Activated CD4-positive, alpha-beta memory T cell treated with anti-CD3 and anti-CD28 coated beads, Interleukin-2, amount 10 ng/mL, durations not matched to agents 7 days and 5 days (primary cell): ENCODE results near the gene TFG. TPM values are rescaled to one million over a fixed set of nuclear protein-coding genes. Genes with fewer than 3 reads are reported as not detected.

Experiments
- CTCF ChIA-PET: fragments of 350-600 bp; sonication (Branson Sonifier 250); formaldehyde crosslinking; loops from one replicate; lab custom pipeline; 2021; ENCODE audit warnings: antibody characterized with exemption, inconsistent platforms; lab: Charles Lee
- POLR2A ChIA-PET: fragments of 350-600 bp; sonication (Branson Sonifier 250); formaldehyde crosslinking; loops from one replicate; lab custom pipeline; 2021; ENCODE audit warnings: antibody characterized with exemption; lab: Charles Lee
- DNase-seq: peaks from one replicate; pipeline ENCODE4 v3.0.0-alpha.2; 2020
- H3K27ac Mint-ChIP-seq: one replicate; pipeline ENCODE4 v1.8.0; 2021; ENCODE audit warnings: mild to moderate bottlenecking, mixed read lengths
- H3K27me3 Mint-ChIP-seq: one replicate; pipeline ENCODE4 v1.8.0; 2021; ENCODE audit warnings: mixed read lengths
- H3K36me3 Mint-ChIP-seq: one replicate; pipeline ENCODE4 v1.8.0; 2021; ENCODE audit warnings: low read depth, mixed read lengths
- H3K4me1 Mint-ChIP-seq: one replicate; pipeline ENCODE4 v1.8.0; 2021; ENCODE audit warnings: mixed read lengths
- H3K4me3 Mint-ChIP-seq: one replicate; pipeline ENCODE4 v1.8.0; 2021; ENCODE audit warnings: mild to moderate bottlenecking, mixed read lengths
- H3K9me3 Mint-ChIP-seq: one replicate; pipeline ENCODE4 v1.8.0; 2021; ENCODE audit warnings: mixed read lengths
- total RNA-seq, 2 experiments: library from RNA; stranded (reverse); gene quantifications; one replicate each; pipeline ENCODE4 v1.2.3, GENCODE V29; 2021

Gene TFG
- total RNA-seq, 2 experiments from 2014 or later: 56.4 to 56.5 TPM

GRCh38 chr3:100783619-100784018 is 74.3 kb downstream of the TFG start:
- H3K27me3 Mint-ChIP-seq: no peaks in the 10 kb centered on the region
- H3K36me3 Mint-ChIP-seq: no peaks in the 10 kb centered on the region
- CTCF ChIA-PET: no interaction called here
- H3K9me3 Mint-ChIP-seq: peaks cover 8% of the 10 kb centered on the region
- H3K27ac Mint-ChIP-seq: no peak overlapping the region
- no peak overlapping the region for H3K4me3 Mint-ChIP-seq
- POLR2A ChIA-PET: no interaction called here
- no peaks in the 10 kb centered on the region for H3K4me1 Mint-ChIP-seq
- DNase-seq: no peak

- peaks cover 3% of the 10 kb centered on the region for H3K27me3 Mint-ChIP-seq
- no peak for DNase-seq
- no peak overlapping the region for H3K27ac Mint-ChIP-seq
- H3K9me3 Mint-ChIP-seq: peaks cover 7% of the 10 kb centered on the region
- H3K4me1 Mint-ChIP-seq: no peaks in the 10 kb centered on the region
- H3K36me3 Mint-ChIP-seq: no peaks in the 10 kb centered on the region
- ChIA-PET POLR2A (no interaction called here), CTCF (no interaction called here)
- H3K4me3 Mint-ChIP-seq: no peak overlapping the region
These were observed 80.3 kb downstream of the TFG start for GRCh38 chr3:100789579-100789978.

- no peak for DNase-seq
- ChIA-PET POLR2A (no interaction called here), CTCF (interaction anchor here (0.8 to 3.0 kb wide), 8 partner anchors 8 to 965 kb away, joined by 3 to 18 read pairs (median 3); no protein-coding TSS in a partner anchor)
- H3K36me3 Mint-ChIP-seq: no peaks in the 10 kb centered on the region
- peaks cover 3% of the 10 kb centered on the region for H3K27me3 Mint-ChIP-seq
- peaks cover 3% of the 10 kb centered on the region for H3K4me1 Mint-ChIP-seq
- no peak overlapping the region for H3K4me3 Mint-ChIP-seq
- H3K27ac Mint-ChIP-seq: no peak overlapping the region
- H3K9me3 Mint-ChIP-seq: no peaks in the 10 kb centered on the region
These were observed 87.3 kb downstream of the TFG start for GRCh38 chr3:100796556-100796955.

GRCh38 chr3:100798012-100798411 is 88.7 kb downstream of the TFG start:
- Mint-ChIP-seq H3K4me1 (peaks cover 3% of the 10 kb centered on the region), H3K9me3 (no peaks in the 10 kb centered on the region), H3K27ac (no peak overlapping the region), H3K27me3 (no peaks in the 10 kb centered on the region), H3K36me3 (no peaks in the 10 kb centered on the region), H3K4me3 (no peak overlapping the region)
- POLR2A ChIA-PET: no interaction called here
- no peak for DNase-seq
- CTCF ChIA-PET: interaction anchor here (0.7 to 3.0 kb wide), 2 partner anchors 335 to 580 kb away, joined by 3 to 18 read pairs; no protein-coding TSS in a partner anchor

Other genes with a start within 250 kb of the TFG start
- 1 to 10 TPM; 1.1 to 1.3 TPM for gene TMEM45A, start 216.9 kb upstream of the TFG start, total RNA-seq
- not detected for gene ADGRG7, start 99.9 kb upstream of the TFG start, total RNA-seq